Ascending aorta (tissue), 2 donors: ENCODE data around the gene CNTNAP2. TPM values are rescaled to one million over a fixed set of nuclear protein-coding genes. Genes with fewer than 3 reads are reported as not detected.

ENCODE experiments used
- DNase-seq, 2 donors: peaks; one replicate each; pipeline ENCODE4 v3.0.0-alpha.2; 2019; ENCODE audit warnings: low spot score in 2 of 2
- H3K27ac ChIP-seq, 2 donors: fragments of 200-600 bp; sonication (generic); one replicate each; pipeline ENCODE4 v1.5.1; 2016 to 2017; ENCODE audit warnings: mild to moderate bottlenecking in 1 of 2
- H3K27me3 ChIP-seq: fragments of 200-600 bp; sonication (generic); one replicate; pipeline ENCODE4 v1.5.1; 2017
- H3K36me3 ChIP-seq, 2 donors: fragments of 200-600 bp; sonication (generic); one replicate each; pipeline ENCODE4 v1.5.1; 2016
- H3K4me1 ChIP-seq, 2 donors: fragments of 200-600 bp; sonication (generic); one replicate each; pipeline ENCODE4 v1.5.1; 2016 to 2017; ENCODE audit warnings: mild to moderate bottlenecking in 1 of 2
- H3K4me3 ChIP-seq, 2 donors: fragments of 200-600 bp; sonication (generic); one replicate each; pipeline ENCODE4 v1.5.1; 2016 to 2017; ENCODE audit warnings: mild to moderate bottlenecking in 1 of 2
- H3K9me3 ChIP-seq, 2 donors: fragments of 200-600 bp; sonication (generic); one replicate each; pipeline ENCODE4 v1.5.1; 2016
- CTCF ChIP-seq, 3 experiments: fragments of 200-600 bp in 2 of 3; fragments of 450-650 bp in 1 of 3; sonication (generic) in 2 of 3; IDR thresholded peaks; one replicate each; pipeline ENCODE4 v1.5.1; 2016 to 2019; ENCODE audit warnings: antibody characterized with exemption in 3 of 3, mild to moderate bottlenecking in 1 of 3, moderate library complexity in 1 of 3
- intact Hi-C: fragments of 100-400 bp; cut with DNase I; formaldehyde crosslinking; loops from one replicate; pipeline ENCODE4 v1.15.1; 2023
- total RNA-seq: library from RNA; depleted of rRNA; stranded (reverse); fragments of >200 nt; gene quantifications from one replicate; pipeline ENCODE4 v1.1.0, GENCODE V29; 2016

The CNTNAP2 gene
- total RNA-seq, 1 donor from 2014 or later = not detected

DNA sequence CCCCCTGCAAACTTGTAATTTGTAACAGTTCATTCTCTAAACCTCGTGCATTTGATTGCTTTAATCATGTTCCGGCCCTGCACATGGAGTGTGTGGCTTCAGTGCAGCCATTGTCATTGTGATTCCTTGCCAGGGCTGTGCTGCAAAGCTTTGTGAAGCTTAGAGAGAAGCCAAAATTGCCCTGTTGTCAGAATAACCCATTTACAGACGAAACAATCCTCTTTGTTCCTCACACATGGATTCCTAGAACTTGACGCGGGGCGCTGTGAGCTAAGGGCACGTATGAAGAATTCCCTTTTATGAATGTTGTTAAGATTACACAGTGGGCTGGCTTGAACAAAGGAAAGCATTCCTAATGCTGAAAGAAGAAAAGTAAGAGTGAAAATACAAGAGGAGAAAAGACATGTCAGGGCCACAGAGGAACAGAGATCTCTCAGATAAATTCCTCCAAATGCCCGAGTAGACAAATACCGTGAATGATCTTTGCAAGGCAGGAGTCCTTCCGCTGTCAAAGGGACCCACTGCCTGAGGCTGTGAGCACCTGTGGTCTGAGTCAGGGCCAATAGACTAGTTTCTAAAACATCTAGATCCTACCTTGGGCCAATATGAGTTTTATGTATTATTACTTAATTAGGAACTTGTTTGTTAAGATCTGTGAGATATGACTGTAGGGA, 2268.5 kb downstream of the CNTNAP2 start:
- H3K27me3 ChIP-seq = no peaks in the 10 kb centered on the region
- no peaks in the 10 kb centered on the region for H3K36me3 ChIP-seq
- no peaks in the 10 kb centered on the region for H3K9me3 ChIP-seq
- no peaks in the 10 kb centered on the region for H3K4me1 ChIP-seq
- H3K4me3 ChIP-seq = no peak overlapping the region
- H3K27ac ChIP-seq = no peak overlapping the region
- intact Hi-C loops = no loop called here
- no peak for DNase-seq
- no peak for TF ChIP-seq CTCF (IDR thresholded peaks at IDR 0.05)

- TF ChIP-seq CTCF (IDR thresholded peaks at IDR 0.05) = no peak
- Histone ChIP-seq H3K36me3 (no peaks in the 10 kb centered on the region), H3K4me3 (no peak overlapping the region), H3K27me3 (no peaks in the 10 kb centered on the region), H3K27ac (no peak overlapping the region), H3K4me1 (no peaks in the 10 kb centered on the region), H3K9me3 (no peaks in the 10 kb centered on the region)
- DNase-seq = no peak
- intact Hi-C loops = no loop called here
Measured at GRCh38 chr7:148390381-148390780, 2273.8 kb downstream of the CNTNAP2 start.

DNA sequence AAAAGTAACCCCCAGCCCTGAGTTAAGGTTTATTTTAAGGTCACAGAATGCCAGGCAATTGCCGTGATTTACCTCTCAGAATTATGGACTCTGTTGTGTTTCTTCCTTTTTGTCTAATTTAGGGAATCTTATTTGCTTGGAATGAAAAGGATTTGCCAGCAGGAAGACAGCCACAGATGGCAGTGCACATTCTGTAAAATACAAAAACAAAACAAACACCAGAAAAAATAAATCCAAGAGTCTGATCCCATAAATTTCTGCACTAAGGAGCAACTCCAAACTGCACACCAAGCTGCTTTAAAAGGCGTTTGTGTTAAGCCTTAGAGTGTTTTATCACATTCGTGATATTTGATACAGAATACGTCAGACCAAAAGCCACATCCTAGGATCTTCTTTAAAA, 2275.0 kb downstream of the CNTNAP2 start:
- DNase-seq = no peak
- no peak for TF ChIP-seq CTCF (IDR thresholded peaks at IDR 0.05)
- Histone ChIP-seq H3K27me3 (no peaks in the 10 kb centered on the region), H3K4me3 (no peak overlapping the region), H3K27ac (no peak overlapping the region), H3K9me3 (no peaks in the 10 kb centered on the region), H3K36me3 (no peaks in the 10 kb centered on the region), H3K4me1 (no peaks in the 10 kb centered on the region)
- intact Hi-C loops = no loop called here

GRCh38 chr7:148394582-148394981, 2278.0 kb downstream of the CNTNAP2 start:
- intact Hi-C loops = no loop called here
- no peaks in the 10 kb centered on the region for H3K4me1 ChIP-seq
- no peaks in the 10 kb centered on the region for H3K9me3 ChIP-seq
- H3K27ac ChIP-seq = no peak overlapping the region
- TF ChIP-seq CTCF (IDR thresholded peaks at IDR 0.05) = no peak
- no peak overlapping the region for H3K4me3 ChIP-seq
- DNase-seq = no peak
- no peaks in the 10 kb centered on the region for H3K36me3 ChIP-seq
- no peaks in the 10 kb centered on the region for H3K27me3 ChIP-seq

DNA sequence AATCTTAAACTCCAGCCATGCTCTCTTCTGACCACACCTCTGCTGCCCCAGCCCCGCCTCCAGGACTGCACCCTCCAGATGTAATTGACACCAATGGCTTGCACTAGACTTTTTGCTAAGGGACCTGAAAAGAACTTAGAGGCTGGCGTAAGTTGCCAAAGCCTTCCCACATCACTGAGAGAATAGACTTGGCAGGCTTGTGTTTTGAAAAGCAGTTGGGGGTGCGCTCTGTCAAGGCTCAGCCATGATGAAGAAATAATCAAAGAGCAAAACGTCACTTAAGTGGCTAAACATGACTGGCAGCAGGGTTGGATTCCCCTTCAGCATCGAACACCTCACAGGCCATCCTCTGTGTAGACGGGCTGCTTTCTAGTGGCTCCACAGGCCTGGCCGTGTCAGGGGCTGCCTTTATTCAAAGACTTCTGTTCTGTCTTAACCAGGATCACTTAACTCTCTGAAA, 2278.8 kb downstream of the CNTNAP2 start:
- no peak for TF ChIP-seq CTCF (IDR thresholded peaks at IDR 0.05)
- intact Hi-C loops = no loop called here

More for the DNA sequence above, 2278.8 kb downstream of the CNTNAP2 start:
- DNase-seq = no peak
- H3K4me1 ChIP-seq = no peaks in the 10 kb centered on the region
- H3K36me3 ChIP-seq = no peaks in the 10 kb centered on the region
- H3K27me3 ChIP-seq = no peaks in the 10 kb centered on the region
- H3K27ac ChIP-seq = no peak overlapping the region
- H3K4me3 ChIP-seq = no peak overlapping the region
- H3K9me3 ChIP-seq = no peaks in the 10 kb centered on the region
